Pancreas (tissue), 10 donors: Measurements from ENCODE around the gene HMX1. TPM values are rescaled to one million over a fixed set of nuclear protein-coding genes. Genes with fewer than 3 reads are reported as not detected.

ENCODE experiments used
- ATAC-seq, 4 donors: fragments of 200-7000 bp; cut with Tn5 transposase; one replicate each; pipeline versions ENCODE4 v1.8.0 to v1.9.1; 2020; ENCODE audit warnings: mild to moderate bottlenecking in 4 of 4, moderate library complexity in 4 of 4
- DNase-seq, 6 donors: peaks; one replicate each; pipeline ENCODE4 v3.0.0-alpha.2; 2020
- FAIRE-seq: peaks from 2 replicates; lab custom pipeline; 2012; peaks lifted over from hg19 to GRCh38; lab: Jason Lieb, UNC
- H3K27ac ChIP-seq, 4 donors: fragments of 200-600 bp; sonication (generic); 1 replicate in 3 of 4; 2 replicates in 1 of 4; pipeline versions ENCODE4 v1.5.0 to v1.8.0; 2020
- H3K27me3 ChIP-seq, 4 donors: fragments of 200-600 bp; one replicate each; pipeline ENCODE4 v1.8.0; 2021
- H3K36me3 ChIP-seq, 3 donors: fragments of 200-600 bp; sonication (generic) in 1 of 3; one replicate each; pipeline versions ENCODE4 v1.5.0 to v1.8.0; 2020 to 2021
- H3K4me1 ChIP-seq, 3 donors: fragments of 200-600 bp; one replicate each; pipeline ENCODE4 v1.8.0; 2021
- H3K4me3 ChIP-seq, 4 donors: fragments of 200-600 bp; sonication (generic) in 2 of 4; one replicate each; pipeline versions ENCODE4 v1.5.0 to v1.8.0; 2020 to 2021
- H3K9me3 ChIP-seq, 4 donors: fragments of 200-600 bp; one replicate each; pipeline ENCODE4 v1.8.0; 2021
- WGBS, 2 donors: extraction: QIAGEN DNeasy Blood & Tissue Kit; methylation state at CpG; one replicate each; pipeline ENCODE4 v1.1.7; 2013; 5-methylcytosine and 5-hydroxymethylcytosine counted together
- intact Hi-C, 3 donors: fragments of 100-400 bp; cut with DNase I; formaldehyde crosslinking; loops; one replicate each; pipeline versions ENCODE4 v1.11.1 to v1.14.2; 2022
- polyA plus RNA-seq, 2 donors: library from polyadenylated mRNA; stranded (reverse); fragments of 200-250 nt; gene quantifications; one replicate each; pipeline ENCODE4 v1.2.3, GENCODE V29; 2013
- total RNA-seq, 6 donors: library from RNA; stranded (reverse); fragmentation: NEBNext Ultra II Directional in 4 of 6; extraction: Animal tissue kit (Norgen Biotek cat#: 25700) in 4 of 6; gene quantifications; one replicate each; pipeline versions ENCODE4 v1.2.1 to v1.2.4, GENCODE V29; 2021 to 2023
- TF ChIP-seq, protein P1 (sequence below), 4 donors: fragments of 200-600 bp; sonication (generic) in 3 of 4; IDR thresholded peaks; one replicate each; pipeline versions ENCODE4 v1.5.0 to v1.8.0; 2021; ENCODE audit warnings: antibody characterized with exemption in 4 of 4
- donor health status: healthy with polysubstance abuse.
- donor health status: DM: no; HTN: no; CAD: no; lungs with moderate emphysema.
- donor health status: DM: no; HTN: no; CAD: no.
- donor health status: control.
- donor health status: control.
- donor health status: Bipolar disorder and iron deficiency.
- donor health status: DM: yes; HTN: yes; CAD: no.
- donor health status: DM: no; HTN: no; CAD: no.
- donor health status: DM: no; HTN: no; CAD: no.
- donor health status: DM: yes; HTN: yes; CAD: no.

Gene HMX1
- total and polyA plus RNA-seq, 8 donors, result not detected

DNA sequence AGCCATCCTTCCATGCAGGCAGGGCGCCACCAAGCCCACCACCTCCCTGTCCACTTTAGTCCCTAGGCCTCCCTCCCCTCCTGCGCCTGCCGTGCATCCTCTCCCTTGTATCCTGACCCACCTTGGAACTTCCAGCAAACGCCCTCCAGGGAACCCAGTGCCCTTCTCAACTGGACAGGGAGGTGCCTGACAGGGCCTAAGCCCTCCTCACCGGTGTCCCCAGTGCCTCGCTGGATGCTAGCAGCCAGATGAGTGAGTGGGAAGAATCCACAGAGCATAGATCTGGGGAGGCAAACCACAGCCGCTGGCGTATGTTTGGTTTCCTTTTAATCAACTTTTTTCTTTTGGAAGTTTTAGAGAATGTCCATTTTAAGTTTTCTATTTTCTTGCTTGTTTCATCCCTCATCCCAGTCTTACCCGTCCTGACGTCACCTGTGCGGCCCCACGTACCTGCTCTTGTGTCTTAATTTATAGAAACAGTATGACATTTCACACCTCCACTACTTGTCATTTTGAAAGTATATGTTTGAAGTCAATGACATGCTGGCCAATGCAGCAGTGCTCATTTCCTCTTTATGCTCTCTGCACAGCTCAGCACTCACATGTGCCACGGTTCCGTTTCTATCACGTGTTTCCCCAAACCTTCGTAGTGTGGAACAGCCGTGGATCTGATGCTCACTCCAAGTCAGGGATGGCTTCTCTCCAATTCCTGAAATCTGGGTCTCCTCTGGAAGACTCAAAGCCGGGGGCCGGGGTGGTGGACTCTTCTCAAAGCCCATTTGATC is 3.4 kb upstream of the HMX1 start:
- DNase-seq, result no peak
- 9 to 14% methylated on average over 19 of the region's 19 CpGs for WGBS, 2 donors
- no peaks in the 10 kb centered on the region for H3K36me3 ChIP-seq
- no peak for FAIRE-seq
- H3K27me3 ChIP-seq, result peaks cover 0 to 36% (median 4%) of the 10 kb centered on the region in 4 donors
- no peak overlapping the region for H3K4me3 ChIP-seq
- H3K4me1 ChIP-seq, result no peaks in the 10 kb centered on the region
- intact Hi-C loops, result loop anchor here in 1 of 3 donors (10.0 kb wide), 1 partner anchor 180 kb away; no protein-coding TSS in a partner anchor
- H3K27ac ChIP-seq, result no peak overlapping the region
- no peak for ATAC-seq
- TF ChIP-seq, protein P1, sequence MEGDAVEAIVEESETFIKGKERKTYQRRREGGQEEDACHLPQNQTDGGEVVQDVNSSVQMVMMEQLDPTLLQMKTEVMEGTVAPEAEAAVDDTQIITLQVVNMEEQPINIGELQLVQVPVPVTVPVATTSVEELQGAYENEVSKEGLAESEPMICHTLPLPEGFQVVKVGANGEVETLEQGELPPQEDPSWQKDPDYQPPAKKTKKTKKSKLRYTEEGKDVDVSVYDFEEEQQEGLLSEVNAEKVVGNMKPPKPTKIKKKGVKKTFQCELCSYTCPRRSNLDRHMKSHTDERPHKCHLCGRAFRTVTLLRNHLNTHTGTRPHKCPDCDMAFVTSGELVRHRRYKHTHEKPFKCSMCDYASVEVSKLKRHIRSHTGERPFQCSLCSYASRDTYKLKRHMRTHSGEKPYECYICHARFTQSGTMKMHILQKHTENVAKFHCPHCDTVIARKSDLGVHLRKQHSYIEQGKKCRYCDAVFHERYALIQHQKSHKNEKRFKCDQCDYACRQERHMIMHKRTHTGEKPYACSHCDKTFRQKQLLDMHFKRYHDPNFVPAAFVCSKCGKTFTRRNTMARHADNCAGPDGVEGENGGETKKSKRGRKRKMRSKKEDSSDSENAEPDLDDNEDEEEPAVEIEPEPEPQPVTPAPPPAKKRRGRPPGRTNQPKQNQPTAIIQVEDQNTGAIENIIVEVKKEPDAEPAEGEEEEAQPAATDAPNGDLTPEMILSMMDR (IDR thresholded peaks at IDR 0.05), result no peak
- no peaks in the 10 kb centered on the region for H3K9me3 ChIP-seq

DNA sequence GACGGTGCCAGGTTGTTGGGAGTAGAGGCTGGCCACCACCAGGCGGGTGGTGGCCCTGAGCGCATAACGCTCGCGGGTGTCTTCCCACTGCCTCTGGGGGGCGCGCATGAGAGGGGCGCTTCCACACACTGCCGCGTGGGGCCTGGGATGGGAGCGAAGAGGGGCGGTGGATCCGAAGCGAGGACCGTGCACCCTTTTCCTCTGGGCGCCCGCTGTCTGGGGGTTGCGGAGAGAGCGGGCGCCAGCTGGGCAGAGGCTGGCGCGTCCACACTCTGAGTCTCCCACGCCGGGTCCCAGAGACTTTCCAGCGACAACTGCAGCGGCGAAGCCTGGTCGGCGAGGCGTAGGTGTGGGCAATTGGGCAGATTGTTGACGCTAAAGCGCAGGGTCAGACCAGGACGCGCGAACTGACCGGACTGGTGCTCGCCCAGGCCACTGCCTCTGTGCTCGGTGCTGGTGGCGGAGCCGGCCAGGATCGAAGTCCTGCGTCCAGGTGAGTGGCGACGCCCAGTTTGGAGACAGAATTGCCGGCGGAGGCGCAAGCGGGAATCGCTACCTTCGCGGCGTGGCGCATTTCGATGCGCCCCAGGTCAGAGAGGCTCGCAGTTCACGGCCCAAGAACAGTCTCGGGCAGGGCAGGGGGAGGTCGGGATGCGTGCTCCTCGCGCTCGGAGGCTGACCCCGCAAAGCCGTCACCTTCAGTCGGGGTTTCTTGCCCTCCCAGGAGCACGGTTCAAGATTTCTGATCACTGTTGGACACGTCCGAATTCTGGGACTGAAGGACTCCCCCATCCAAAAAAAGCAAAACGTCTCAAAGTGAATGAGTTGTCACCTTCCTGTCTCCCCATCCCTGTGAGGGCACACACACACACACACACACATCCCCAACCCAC is 2.6 kb upstream of the HMX1 start:
- no peaks in the 10 kb centered on the region for H3K36me3 ChIP-seq
- H3K27me3 ChIP-seq, result peaks cover 0 to 45% (median 5%) of the 10 kb centered on the region in 4 donors
- no peaks in the 10 kb centered on the region for H3K9me3 ChIP-seq
- TF ChIP-seq, protein P1 (IDR thresholded peaks at IDR 0.05), result no peak
- WGBS, 2 donors, result 3 to 6% methylated on average over 65 to 71 of the region's 71 CpGs
- no peak overlapping the region for H3K27ac ChIP-seq
- no peak overlapping the region for H3K4me3 ChIP-seq
- intact Hi-C loops, result loop anchor here in 1 of 3 donors (10.0 kb wide), 1 partner anchor 179 kb away; no protein-coding TSS in a partner anchor
- DNase-seq (no peak), ATAC-seq (no peak), FAIRE-seq (no peak)
- no peaks in the 10 kb centered on the region for H3K4me1 ChIP-seq

DNA sequence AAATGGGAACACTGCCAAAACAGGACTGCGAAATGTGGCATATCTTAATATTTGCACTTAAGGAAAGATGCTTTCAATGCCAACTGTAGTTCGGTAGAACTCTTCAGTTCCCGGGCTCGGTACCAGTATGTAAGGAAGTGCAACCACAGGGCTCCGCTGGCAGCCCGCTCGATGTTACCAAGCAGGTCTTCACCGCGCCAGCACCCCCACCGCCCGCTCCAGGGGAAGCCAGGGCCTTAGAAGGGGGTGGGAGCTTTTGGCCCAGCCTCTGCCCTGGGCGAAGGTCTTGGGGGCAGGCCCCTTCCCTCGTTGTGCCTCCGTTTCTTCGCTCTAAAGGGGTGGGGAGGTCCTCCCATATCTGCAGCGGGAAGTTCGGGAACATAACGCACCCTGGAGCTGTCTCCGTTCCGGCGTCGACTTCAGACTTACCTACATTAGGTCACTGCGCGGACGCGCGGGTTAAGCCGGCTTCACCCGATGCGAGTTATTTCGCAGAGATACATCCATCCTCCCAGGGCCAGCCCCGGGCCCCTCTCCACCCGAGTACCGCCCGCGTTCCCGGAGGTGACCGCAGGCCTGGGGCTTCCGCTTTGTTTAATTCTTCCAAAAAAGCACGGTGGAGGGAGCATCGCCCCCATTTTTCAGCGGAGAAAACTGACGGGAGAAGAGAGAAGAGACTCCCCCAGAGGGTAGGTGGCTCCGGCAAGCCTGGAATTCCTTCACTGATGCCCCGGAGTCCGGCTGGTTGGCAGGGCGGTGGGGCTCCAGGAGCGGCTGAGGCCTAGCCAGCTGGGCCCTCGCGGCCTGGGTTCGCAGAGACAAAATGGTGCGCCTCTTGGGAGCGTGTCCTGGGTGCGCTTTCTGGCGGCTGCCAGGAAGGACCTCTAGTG is 1.0 kb upstream of the HMX1 start:
- intact Hi-C loops, result loop anchor here in 1 of 3 donors (10.0 kb wide), 1 partner anchor 178 kb away; no protein-coding TSS in a partner anchor
- ATAC-seq (no peak), DNase-seq (no peak), FAIRE-seq (no peak)
- Histone ChIP-seq H3K36me3 (no peaks in the 10 kb centered on the region), H3K27ac (no peak overlapping the region), H3K4me1 (no peaks in the 10 kb centered on the region), H3K27me3 (peaks cover 0 to 51% (median 6%) of the 10 kb centered on the region in 4 donors), H3K9me3 (no peaks in the 10 kb centered on the region), H3K4me3 (no peak overlapping the region)
- TF ChIP-seq, protein P1 (IDR thresholded peaks at IDR 0.05), result no peak
- WGBS, 2 donors, result 3% methylated on average over 55 of the region's 55 CpGs

DNA sequence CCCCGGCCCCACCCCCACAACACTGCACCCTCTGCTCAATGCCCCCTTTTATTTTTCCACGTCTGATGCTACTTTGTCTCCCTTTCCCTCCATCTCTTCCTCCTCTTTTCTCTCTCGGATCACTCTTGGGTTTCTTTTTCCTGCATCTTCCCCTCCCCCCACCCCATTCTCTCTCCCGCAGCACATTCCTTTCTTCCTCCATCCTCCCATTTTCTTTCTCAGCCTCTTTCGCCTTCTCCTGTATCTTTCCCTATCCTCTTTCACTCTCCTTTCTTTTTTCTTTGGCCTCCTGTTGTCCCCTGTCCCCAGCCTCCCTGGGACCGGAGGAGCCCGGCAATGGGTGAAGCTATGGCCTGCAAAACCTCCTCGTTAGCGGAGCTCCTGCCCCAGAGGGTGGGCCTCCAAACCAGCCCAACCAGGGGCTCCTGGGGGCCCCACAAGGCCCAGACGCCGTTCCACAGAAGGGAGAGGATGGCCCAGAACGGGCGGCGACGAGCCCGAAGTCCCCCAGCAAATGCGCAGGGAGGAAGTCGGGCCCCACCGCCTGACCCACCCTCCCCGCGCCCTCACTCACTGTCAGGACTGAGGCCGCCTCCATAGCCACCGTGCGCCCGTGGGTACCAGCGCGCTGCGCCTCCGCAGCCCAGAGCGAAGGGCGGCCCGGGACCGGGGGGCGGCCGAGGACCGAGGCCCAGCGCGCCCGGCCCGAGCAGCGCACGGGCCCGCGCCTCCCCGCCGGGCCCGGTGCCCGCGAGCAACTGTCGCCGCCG is 807 bp downstream of the HMX1 start:
- no peaks in the 10 kb centered on the region for H3K4me1 ChIP-seq
- no peaks in the 10 kb centered on the region for H3K9me3 ChIP-seq
- WGBS, 2 donors, result 2% methylated on average over 27 to 52 of the region's 52 CpGs
- H3K4me3 ChIP-seq, result no peak overlapping the region
- peaks cover 0 to 55% (median 8%) of the 10 kb centered on the region in 4 donors for H3K27me3 ChIP-seq
- DNase-seq (no peak), ATAC-seq (no peak), FAIRE-seq (no peak)
- no peak overlapping the region for H3K27ac ChIP-seq
- TF ChIP-seq, protein P1 (IDR thresholded peaks at IDR 0.05), result no peak
- no peaks in the 10 kb centered on the region for H3K36me3 ChIP-seq
- intact Hi-C loops, result loop anchor here in 1 of 3 donors (10.0 kb wide), 1 partner anchor 176 kb away; no protein-coding TSS in a partner anchor
